Astrocyte of the spinal cord (primary cell): ENCODE measurements around the gene EPB41L4A.

Experiments used
- DNase-seq: peaks from one replicate; pipeline ENCODE4 v3.0.0; 2011; ENCODE audit warnings: low read depth, low spot score
- H3K4me3 ChIP-seq: 2 replicates; pipeline ENCODE4 v1.5.1; 2011; ENCODE audit warnings: low read depth, mild to moderate bottlenecking, low read length, moderate library complexity
- CTCF ChIP-seq: IDR thresholded peaks from 2 replicates; pipeline ENCODE4 v1.5.1; 2012; ENCODE audit warnings: low read depth, mild to moderate bottlenecking, low read length, inconsistent platforms
- in situ Hi-C: cut with HindIII; loops from 2 replicates; pipeline ENCODE4 v1.10.0; 2017; ENCODE audit warnings: low sequenced_read_pairs

Gene EPB41L4A

GRCh38 chr5:112179290-112179689 is 239.8 kb downstream of the EPB41L4A start:
- no peak for TF ChIP-seq CTCF
- no peak for DNase-seq
- in situ Hi-C loops = no loop called here
- no peak overlapping the region for H3K4me3 ChIP-seq

- H3K4me3 ChIP-seq = no peak overlapping the region
- in situ Hi-C loops = no loop called here
- peak; percentile 48 for DNase-seq
- TF ChIP-seq CTCF = peak; percentile 54
These were observed 244.0 kb downstream of the EPB41L4A start for GRCh38 chr5:112174959-112175594.

GRCh38 chr5:112165897-112166737 is 253.0 kb downstream of the EPB41L4A start:
- no peak for TF ChIP-seq CTCF
- DNase-seq = no peak
- in situ Hi-C loops = no loop called here
- H3K4me3 ChIP-seq = no peak overlapping the region

GRCh38 chr5:112165399-112165798 is 253.7 kb downstream of the EPB41L4A start:
- TF ChIP-seq CTCF = no peak
- DNase-seq = no peak
- no peak overlapping the region for H3K4me3 ChIP-seq
- in situ Hi-C loops = no loop called here

GRCh38 chr5:112163435-112163834 is 255.6 kb downstream of the EPB41L4A start:
- H3K4me3 ChIP-seq = no peak overlapping the region
- no peak for DNase-seq
- in situ Hi-C loops = no loop called here
- TF ChIP-seq CTCF = no peak

- in situ Hi-C loops = no loop called here
- no peak for TF ChIP-seq CTCF
- peak overlapping the region; percentile 98 for H3K4me3 ChIP-seq
- no peak for DNase-seq
These were observed 257.7 kb downstream of the EPB41L4A start for GRCh38 chr5:112161392-112161748.
